ENCODE results near the gene FILIP1L. TPM values are rescaled to one million over a fixed set of nuclear protein-coding genes. Genes with fewer than 3 reads are reported as not detected.

The FILIP1L gene
- total RNA-seq, 1 donor from 2014 or later, result 111 TPM

DNA sequence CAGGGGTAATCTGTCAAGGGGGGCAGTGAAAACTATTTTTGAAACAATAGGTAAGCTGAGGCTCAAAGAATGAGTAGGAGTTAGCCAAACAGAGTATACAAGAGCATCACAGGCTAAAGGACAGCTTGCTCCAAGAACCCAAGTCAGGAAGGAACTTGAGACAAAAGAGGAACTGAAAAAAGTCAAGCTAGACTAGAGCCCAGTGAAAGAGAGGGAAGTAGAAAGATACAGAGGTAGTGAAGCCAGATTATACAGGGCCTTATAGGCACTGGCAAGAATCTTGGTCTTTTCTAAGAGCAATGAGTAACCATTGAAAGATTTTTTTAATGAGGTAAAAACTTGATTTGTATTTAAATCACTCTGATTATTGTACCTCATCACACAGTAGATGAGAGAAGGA lies 69.9 kb downstream of the FILIP1L start:
- DNase-seq (ENCODE audit: low read depth), result no peak

DNA sequence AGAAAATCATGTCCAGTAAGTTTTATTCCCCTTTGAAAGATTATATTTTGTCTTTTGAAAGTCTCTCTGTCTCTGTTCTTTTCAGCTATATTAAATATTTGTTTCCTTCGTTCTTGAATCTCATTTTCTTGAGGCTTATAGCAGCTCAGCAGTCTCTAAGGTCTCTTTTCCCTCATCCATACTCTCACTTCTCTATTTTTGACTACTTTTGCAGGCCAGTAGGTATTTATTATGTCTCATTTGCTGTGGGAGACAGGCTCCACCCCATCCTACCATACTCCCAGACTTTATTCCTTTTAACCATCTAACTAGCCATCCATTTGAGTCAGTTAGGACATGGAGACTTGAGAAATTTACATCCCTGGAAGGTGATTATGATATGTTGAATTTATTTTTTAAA lies 71.0 kb downstream of the FILIP1L start:
- no peak for DNase-seq (ENCODE audit: low read depth)

DNA sequence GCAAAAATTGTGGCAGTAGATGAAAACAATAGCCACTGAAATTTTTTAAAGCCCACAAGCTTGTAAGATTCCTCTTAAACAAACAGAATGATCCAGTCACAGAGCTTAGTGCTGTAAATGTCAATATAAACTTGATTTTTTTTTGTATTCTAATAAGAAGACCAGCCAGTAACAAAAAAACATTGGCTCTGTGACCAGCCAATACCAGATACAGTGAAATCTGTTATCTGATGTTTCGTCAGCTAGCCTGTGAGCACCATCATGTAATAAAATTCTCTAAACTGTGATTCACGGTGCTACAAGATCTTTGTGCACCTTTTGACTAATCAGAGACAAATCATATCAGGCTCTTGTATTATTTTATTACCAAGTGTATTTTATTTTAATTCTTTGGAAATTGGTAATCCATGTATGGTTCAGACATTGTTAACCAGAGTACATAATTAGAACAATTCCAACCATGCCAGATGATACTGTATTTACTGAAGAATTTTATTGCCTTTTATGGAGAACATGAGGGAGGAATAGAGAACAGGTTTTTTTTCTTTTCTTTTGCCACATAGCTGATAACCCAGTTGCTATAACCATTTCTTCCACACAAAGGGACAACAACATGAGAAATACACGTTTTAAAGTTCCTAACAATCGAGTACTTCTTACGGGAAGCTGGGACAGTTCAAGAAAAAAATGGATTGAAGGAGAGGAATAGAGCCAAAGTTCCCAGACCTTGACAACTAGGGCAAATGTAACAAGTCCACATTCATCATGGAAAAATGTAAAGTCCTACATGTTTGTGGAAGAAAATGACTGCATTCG lies 71.9 kb downstream of the FILIP1L start:
- peak; percentile 59 for DNase-seq (ENCODE audit: low read depth)

DNA sequence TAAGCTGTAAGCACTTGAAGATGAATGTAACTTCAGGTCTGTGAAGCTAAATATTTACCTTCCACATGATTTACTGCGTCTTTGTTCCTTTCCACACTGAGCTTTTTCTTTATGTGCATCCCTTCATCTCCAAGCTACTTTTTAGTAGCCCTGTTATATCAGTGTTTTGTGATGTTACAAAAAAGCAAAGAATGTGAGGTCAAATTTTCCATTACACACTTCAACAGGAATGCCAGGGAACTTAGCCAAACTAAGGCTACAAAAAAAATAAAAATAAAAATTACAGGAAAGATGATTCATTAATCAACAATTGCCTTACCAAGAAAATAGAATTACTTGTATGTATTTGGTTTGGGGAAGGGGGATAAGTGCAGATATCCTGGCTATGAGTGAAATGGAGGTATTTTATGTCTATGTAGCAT lies 73.0 kb downstream of the FILIP1L start:
- peak; percentile 91 for DNase-seq (ENCODE audit: low read depth)

DNA sequence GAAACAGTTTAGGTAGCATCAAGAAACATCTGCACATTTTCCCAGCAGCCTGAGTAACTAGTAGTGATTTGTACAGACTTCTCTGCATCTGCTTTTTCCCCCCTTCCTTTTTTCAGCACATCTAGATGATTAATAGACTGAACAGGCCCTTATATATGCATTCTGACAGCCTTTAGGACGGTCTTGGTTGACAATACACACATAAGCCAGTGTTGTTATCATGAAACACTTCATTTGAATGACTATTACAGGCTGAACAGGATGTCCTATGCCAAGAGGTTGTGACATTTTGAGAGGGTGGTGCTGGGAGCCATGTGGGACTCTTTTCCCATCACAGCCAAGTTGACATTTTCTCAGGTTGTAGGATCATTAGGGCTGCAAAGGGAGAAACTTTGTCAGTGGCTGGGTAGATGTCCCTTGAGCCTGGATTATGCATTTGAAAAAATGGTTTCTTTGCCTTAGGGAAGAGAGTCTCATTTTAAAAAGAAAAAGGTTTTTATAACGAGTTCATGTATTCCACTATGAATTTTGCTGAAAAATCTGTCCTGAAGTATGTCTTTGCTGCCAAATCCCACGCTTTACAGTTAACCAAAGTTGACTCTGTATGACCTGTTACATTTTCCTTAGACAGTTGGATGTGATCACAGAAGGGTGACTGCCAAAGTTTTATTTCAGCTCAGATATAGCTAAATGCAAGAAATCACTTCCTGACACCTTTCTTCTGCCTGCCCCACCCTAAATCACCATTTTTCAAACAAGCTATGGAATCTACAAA lies 73.7 kb downstream of the FILIP1L start:
- DNase-seq (ENCODE audit: low read depth), result no peak

DNA sequence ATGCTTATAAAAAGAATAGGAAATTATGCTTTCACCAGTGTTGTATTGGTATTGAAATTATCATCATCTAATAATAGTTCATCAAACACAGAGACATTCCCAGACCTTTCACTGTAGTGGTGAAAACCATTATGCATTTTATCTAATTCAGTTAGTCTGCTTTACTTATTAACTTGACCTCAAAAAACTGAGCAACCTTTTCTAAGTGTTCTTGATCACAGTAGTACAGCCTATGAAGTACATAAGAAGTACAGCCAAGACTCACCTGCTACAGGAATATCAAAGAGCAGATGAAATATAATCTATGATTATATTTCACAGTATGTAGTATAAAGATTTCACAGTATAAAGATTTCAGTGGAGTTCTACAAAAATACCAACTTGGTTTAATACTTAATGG lies 75.2 kb downstream of the FILIP1L start:
- DNase-seq (ENCODE audit: low read depth), result peak; percentile 80

DNA sequence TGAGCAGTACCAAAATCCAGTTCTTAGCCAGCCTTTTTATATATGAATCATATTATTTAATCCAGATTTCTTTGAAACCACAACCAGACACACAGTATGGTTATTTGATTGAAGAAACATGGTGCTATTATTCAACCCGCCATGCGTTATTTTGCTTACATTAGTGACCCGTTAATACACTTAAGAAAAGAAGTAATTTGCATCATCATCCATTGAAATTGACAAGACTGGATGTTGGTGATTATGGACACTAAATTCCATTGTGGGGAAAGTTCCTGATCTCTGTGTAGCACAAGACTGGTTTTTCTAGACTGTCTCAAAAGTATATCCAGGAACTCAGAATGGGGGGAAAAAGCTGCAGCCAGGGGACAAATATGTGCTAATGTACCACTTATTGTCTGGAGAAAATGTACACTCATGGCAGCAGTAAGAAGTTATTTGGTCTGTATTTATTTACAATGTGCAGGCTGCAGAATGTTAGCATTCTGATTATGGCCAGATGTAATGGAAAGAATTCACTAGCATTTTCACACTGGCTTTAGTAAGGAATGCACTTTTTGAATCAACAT lies 80.3 kb downstream of the FILIP1L start:
- DNase-seq (ENCODE audit: low read depth), result no peak

DNA sequence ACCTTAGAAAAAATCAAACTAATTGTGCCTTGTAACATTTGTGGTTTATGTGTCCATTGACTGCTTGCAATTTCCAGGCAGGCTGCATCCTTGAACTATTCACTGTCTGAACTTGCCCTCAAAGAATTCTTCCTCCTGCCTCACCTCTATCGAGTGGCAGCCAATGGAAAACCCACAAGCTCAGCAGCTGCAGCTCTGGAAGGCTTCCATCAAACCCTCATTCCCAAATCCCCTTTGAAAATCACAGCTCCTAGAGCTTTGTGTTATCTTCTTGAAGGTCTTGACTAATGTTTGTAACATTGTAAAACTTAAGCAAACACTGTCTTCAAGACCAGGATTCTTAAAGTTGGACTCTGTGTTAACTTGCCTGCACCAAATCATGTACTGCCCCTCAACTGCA lies 81.1 kb downstream of the FILIP1L start:
- peak; percentile 75 for DNase-seq (ENCODE audit: low read depth)

DNA sequence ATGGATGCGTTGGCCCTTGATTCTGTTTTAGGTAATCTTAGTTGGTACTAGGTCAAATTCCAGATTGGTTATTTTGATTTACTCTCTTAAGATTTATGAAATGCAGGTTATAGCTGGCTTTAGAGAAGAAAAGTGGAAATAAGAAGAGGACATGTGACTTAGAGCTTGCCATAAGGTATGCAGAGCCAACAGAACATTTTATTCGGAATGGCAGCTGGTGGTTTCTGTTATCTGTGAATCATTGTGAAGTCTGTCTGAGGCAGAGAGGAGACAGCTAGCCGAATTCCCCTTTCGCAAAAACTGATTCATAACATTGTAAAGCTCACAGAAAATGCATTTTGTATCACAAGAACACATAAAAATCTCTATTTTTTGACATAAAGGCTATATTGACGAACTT lies 82.1 kb downstream of the FILIP1L start:
- peak; percentile 77 for DNase-seq (ENCODE audit: low read depth)

DNA sequence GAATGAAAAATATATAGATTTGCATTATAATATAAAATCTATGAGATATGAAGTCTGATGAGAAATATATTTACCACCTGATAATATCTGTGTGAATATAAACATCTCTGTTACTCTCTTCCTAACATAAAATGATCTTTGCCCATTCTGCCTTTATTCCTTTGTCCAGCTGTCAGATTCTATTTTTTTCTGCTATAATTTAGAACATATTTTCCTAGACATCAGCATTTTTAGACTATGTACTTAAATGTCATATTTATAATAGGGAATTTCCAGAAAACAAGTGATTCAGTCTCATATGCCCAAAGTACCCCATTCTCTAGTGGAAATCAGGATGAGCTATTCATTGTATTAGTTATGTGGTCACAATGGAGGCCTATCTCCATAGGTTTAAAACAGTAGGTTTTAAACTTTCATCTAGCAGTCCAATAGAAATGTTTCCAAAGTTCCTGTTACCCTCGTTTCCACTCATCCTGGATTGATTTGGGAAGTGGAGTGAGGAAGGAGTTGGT lies 83.3 kb downstream of the FILIP1L start:
- no peak for DNase-seq (ENCODE audit: low read depth)

DNA sequence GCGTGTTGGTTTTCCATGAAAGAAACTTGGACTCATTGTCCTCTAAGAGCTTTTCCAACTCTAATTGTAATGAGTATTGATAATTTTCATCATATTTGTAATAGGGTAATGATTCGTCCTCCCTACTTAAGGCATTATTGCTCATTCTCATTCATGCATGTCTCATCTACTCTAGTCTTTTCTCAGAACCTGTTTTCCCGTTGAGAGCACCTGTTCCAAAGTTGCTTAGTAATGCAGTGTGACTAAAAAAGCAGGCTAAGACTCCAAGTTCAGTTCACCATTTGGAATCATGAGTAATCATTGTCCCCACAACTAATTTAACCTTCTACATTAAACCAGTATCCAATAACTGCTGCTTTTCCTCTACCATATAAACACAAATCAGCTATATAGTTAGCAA lies 84.0 kb downstream of the FILIP1L start:
- DNase-seq (ENCODE audit: low read depth), result peak; percentile 90

DNA sequence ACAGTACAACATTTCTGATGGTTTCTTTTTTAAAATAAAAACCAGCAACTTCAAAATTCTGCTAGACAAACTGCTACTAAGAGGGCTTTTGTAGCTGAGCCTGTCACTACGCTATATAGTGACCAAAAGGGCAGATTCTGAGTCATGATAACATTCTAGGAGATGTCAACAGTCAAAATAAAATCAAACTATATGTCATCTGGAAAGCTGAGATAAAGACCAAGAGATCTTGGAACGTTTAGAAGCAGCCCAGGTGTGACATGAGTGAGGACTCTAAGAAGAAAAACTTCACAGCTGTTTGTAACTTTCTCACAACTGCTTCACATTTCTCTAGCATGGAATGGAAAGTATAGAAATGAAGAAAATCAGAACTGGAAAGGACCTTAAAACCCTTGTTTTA lies 84.6 kb downstream of the FILIP1L start:
- DNase-seq (ENCODE audit: low read depth), result no peak

DNA sequence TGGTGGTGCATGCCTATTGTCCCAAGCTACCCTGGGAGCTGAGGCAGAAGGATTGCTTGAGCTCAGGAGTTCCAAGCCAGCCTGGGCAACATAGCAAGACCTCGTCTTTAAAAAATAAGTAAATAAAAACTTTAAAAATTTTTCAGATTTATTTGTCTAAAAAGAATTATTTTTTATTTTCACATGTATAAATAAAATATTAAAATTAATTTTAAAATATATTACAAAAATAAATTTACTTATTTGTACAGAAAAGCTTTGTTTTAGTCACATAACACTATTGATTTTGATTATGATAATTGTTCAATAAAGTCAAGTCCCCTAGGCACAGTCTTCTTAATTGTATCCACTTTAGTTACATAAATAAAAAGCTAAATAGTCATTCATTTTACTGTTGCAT lies 85.2 kb downstream of the FILIP1L start:
- DNase-seq (ENCODE audit: low read depth), result no peak

DNA sequence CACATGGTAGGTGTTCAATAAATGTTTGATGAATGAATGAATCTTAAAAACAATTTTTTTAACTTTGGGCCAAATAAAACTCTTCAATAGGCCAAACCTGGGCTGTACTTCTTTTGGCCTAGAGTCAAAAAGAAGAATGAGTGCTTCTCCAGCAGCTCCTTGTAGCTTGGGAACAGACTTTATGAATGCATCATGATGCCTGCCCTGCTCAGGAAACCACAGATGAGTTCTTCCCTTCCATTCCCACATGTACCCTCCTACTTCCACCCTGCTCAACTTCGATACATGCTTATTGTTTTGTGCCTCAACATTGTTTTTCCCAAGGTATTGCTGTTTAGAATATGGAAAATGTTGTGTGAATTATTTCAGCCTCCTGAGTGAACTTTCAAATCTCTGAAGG lies 87.0 kb downstream of the FILIP1L start:
- DNase-seq (ENCODE audit: low read depth), result no peak

DNA sequence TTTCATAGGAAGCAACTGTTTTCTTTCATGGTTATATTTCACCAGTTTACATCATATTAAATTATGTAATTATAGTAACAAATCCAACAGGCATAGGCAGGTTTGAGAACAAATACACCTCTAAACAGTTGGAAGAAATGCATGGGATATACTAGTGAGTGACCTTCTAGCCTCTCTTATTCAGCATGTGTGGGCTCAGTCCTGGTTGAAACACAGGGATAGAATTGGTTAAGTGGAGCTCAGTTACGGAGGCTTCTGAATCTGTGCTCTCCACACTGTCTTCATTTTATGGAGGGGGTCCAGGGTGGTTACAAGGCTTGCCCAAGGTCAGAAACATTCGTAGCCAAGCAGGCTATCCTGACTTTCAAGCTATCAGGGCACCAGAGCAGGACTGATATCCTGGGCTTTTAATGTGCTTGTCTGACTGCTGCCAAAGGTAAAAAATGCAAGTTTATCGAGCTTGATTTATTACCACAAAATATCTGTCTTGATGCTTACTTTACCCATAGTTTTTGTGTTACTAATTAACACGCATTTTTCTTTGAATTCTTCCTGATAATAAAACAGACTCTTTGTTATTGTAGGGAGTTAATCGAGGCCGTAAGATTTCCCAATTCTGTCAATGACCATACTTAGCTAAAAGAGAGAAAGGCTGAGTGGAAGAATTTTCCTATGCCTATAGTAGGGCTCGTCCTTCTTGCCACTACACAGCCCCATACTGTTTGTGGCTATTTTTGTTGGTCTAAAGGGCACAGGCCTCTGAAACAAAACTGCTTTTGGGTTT lies 89.6 kb downstream of the FILIP1L start:
- peak; percentile 91 for DNase-seq (ENCODE audit: low read depth)

DNA sequence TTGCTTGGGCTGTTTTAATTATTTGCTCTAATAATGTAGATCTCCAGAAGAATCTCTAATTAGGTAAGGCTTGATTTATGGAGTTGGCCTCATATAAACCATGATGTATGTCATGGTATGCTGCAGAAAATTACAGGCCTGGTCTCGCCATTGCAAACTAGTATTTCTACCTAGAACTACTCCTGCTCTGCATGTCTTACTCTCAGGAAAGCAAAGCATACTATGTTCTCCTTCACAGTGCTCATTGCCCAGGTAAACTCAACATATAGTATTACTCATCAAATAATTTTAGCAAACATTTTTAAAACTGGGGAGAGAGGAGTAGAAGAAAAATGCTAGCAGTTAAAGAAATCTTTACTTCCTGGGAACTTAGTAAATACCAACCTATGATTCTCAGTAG lies 90.7 kb downstream of the FILIP1L start:
- DNase-seq (ENCODE audit: low read depth), result no peak

DNA sequence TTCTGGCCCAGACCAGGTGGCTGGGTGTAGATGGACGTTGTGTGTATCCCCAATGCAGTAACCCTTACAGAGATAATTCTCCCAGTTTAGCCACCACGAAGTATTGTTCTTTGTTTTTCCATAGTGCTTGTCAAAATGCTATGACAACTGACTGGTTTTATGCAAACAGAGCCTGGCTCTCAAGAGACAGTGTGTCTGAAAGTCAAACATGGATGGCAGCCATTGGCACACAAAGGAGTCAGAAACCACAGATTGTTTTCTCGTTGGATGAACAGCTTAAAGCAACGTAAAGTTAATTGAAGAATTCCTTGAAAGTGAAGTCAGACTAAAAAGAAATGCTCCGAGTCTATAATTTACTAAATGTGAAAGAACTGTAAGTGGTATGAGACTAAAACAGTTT lies 91.2 kb downstream of the FILIP1L start:
- DNase-seq (ENCODE audit: low read depth), result peak; percentile 91

DNA sequence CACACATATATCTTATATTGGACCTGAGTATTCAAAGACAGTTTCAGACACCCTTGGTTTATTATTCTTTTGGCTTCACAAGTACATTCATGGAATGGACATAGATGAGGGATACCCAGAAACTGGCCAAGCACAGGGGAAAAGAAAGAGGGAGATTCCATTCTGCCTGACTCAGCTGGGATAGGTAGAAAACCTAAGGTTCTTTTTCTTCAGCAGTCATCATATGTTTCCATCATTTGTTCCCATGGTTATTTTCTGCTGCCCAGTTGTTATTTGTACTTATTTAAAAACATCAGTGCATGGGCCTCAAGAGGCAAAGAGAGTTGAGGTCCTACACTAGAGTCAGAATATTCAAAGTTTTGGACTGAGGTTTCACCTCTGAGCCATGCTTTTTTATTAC lies 91.8 kb downstream of the FILIP1L start:
- peak; percentile 60 for DNase-seq (ENCODE audit: low read depth)

DNA sequence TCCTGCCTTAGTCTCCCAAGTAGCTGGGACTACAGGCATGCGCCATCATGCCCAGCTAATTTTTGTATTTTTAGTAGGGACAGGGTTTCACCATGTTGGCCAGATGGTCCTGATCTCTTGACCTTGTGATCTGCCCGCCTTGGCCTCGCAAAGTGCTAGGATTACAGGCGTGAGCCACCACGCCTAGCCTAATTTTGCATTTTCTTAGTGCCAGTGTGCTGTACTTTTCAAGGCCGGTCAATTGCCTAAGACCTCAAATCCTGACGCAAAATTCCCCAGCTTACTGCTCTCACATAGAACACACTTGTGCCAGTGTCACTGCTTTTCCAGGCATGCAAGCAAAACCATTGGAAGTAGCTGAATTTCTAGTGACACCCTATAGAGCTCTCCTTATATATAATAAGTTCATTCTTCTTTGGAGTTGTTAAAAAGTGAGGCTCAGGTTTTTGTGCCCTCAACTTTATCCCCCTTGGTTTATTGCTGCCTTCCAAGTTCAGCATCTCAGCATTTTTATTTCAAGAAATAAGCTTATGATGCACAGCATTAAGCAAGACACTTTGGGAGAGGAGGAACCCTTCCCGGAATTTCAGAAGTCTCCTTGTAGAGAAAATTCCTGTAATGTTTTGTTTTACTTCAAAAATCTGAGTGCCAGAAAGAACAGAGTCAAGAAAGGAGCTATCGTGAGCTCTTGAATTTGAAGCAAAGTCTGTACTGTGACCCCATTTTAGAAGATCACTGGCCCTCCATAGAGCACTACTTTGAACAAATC lies 93.2 kb downstream of the FILIP1L start:
- DNase-seq (ENCODE audit: low read depth), result no peak

DNA sequence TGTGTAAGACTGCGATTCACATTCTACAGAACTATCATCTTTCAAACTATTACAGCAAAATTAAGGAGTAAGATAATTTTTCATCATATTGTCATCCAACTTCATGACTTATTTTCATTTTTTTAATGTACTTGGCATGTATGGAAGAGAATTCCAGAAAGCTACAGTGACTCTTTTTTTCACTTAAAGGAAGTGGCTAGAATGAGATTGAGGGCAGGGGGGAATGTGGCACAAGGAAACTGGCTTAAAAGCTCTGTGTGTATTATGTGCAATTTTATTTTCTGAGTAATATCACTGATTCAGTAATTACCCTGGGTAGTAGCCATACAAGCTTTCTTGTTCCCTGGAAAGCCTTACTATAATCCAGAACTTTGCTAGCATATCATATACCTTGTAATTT lies 94.6 kb downstream of the FILIP1L start:
- DNase-seq (ENCODE audit: low read depth), result no peak

DNA sequence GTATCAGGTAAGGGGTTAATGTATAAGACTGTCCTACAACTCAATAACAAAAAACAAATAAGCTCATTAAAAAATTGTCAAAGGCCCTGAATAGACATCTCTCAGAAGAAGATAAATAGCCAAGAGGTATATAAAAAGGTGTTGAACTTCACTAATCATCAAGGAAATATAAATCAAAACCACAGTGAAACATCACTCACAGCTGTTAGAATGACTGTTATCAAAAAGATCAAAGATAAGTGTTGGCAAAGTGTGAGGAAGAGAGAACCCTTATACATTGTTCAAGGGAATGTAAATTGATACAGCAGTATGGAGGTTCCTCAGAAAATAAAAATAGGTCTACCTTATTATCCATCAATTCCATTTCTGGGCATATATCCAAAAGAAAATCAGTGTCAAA lies 95.5 kb downstream of the FILIP1L start:
- DNase-seq (ENCODE audit: low read depth), result no peak
